Nephron progenitor cell (in vitro differentiated cells): ENCODE data around the gene AP1B1.

Experiments
- DNase-seq: peaks from one replicate; pipeline ENCODE4 v3.0.0; 2021
- H3K27ac Mint-ChIP-seq: 2 replicates; pipeline ENCODE4 v1.8.0; 2021; ENCODE audit warnings: mild to moderate bottlenecking, moderate library complexity, mixed read lengths
- H3K27me3 Mint-ChIP-seq: 2 replicates; pipeline ENCODE4 v1.8.0; 2021; ENCODE audit warnings: mild to moderate bottlenecking, low read depth, mixed read lengths; ENCODE audit not compliant: poor library complexity
- H3K36me3 Mint-ChIP-seq: 2 replicates; pipeline ENCODE4 v1.8.0; 2021; ENCODE audit warnings: low read depth, mixed read lengths
- H3K4me1 Mint-ChIP-seq: 2 replicates; pipeline ENCODE4 v1.8.0; 2021; ENCODE audit warnings: mixed read lengths
- H3K4me3 Mint-ChIP-seq: 2 replicates; pipeline ENCODE4 v1.8.0; 2021; ENCODE audit warnings: mild to moderate bottlenecking, moderate library complexity, mixed read lengths
- H3K9me3 Mint-ChIP-seq: 2 replicates; pipeline ENCODE4 v1.8.0; 2021; ENCODE audit warnings: mild to moderate bottlenecking, moderate library complexity, mixed read lengths
- CTCF ChIP-seq: fragments of 200-600 bp; sonication (generic); IDR thresholded peaks from 2 replicates; pipeline ENCODE4 v1.5.0; 2021; ENCODE audit warnings: antibody characterized with exemption

The AP1B1 gene

GRCh38 chr22:29319072-29319471 lies 69.3 kb downstream of the AP1B1 start:
- no peak overlapping the region for H3K27ac Mint-ChIP-seq
- peaks cover 29% of the 10 kb centered on the region for H3K27me3 Mint-ChIP-seq
- H3K9me3 Mint-ChIP-seq = peaks cover 15% of the 10 kb centered on the region
- H3K4me3 Mint-ChIP-seq = no peak overlapping the region
- peaks cover 7% of the 10 kb centered on the region for H3K4me1 Mint-ChIP-seq
- no peaks in the 10 kb centered on the region for H3K36me3 Mint-ChIP-seq
- TF ChIP-seq CTCF = no peak
- DNase-seq = no peak

- Mint-ChIP-seq H3K4me3 (no peak overlapping the region), H3K9me3 (peaks cover 16% of the 10 kb centered on the region), H3K27me3 (peaks cover 40% of the 10 kb centered on the region), H3K27ac (no peak overlapping the region), H3K4me1 (peaks cover 14% of the 10 kb centered on the region), H3K36me3 (no peaks in the 10 kb centered on the region)
- no peak for TF ChIP-seq CTCF
- DNase-seq = no peak
These were observed 70.4 kb downstream of the AP1B1 start for GRCh38 chr22:29317827-29318454.

GRCh38 chr22:29316141-29316828 lies 72.1 kb downstream of the AP1B1 start:
- Mint-ChIP-seq H3K36me3 (no peaks in the 10 kb centered on the region), H3K27ac (no peak overlapping the region), H3K4me3 (peak overlapping the region; percentile 48), H3K27me3 (peaks cover 50% of the 10 kb centered on the region), H3K9me3 (peaks cover 16% of the 10 kb centered on the region), H3K4me1 (peaks cover 20% of the 10 kb centered on the region)
- no peak for DNase-seq
- no peak for TF ChIP-seq CTCF

GRCh38 chr22:29315286-29316140 lies 72.9 kb downstream of the AP1B1 start, which contains the start of gene RASL10A:
RASL10A (minus strand) TSS chr22:29315697; CDS start chr22:29315246, 451 bp downstream.
- peak; percentile 57 for DNase-seq
- Mint-ChIP-seq H3K9me3 (peaks cover 16% of the 10 kb centered on the region), H3K27ac (no peak within 1 kb of the TSS), H3K27me3 (peaks cover 50% of the 10 kb centered on the region), H3K4me3 (peak within 1 kb of the TSS; percentile 71), H3K4me1 (peaks cover 27% of the 10 kb centered on the region), H3K36me3 (no peaks in the 10 kb centered on the region)
- TF ChIP-seq CTCF = no peak

- TF ChIP-seq CTCF = no peak
- H3K9me3 Mint-ChIP-seq = peaks cover 16% of the 10 kb centered on the region
- H3K4me3 Mint-ChIP-seq = peak overlapping the region; percentile 71
- H3K27me3 Mint-ChIP-seq = peaks cover 50% of the 10 kb centered on the region
- DNase-seq = no peak
- no peaks in the 10 kb centered on the region for H3K36me3 Mint-ChIP-seq
- no peak overlapping the region for H3K27ac Mint-ChIP-seq
- peaks cover 27% of the 10 kb centered on the region for H3K4me1 Mint-ChIP-seq
These were observed 73.7 kb downstream of the AP1B1 start for GRCh38 chr22:29314537-29315285.
